A673 (cell line): ENCODE data around the gene SLCO3A1.

Experiments
- CTCF ChIP-seq: fragments of 300-800, 200-600 bp; sonication (generic); conservative IDR thresholded peaks from 2 replicates; pipeline ENCODE4 v1.5.1; 2017; ENCODE audit warnings: low read depth, mild to moderate bottlenecking, antibody characterized with exemption, low read length, moderate library complexity, mixed read lengths
- EZH2 ChIP-seq: fragments of 200-600 bp; sonication (generic); IDR thresholded peaks from 2 replicates; pipeline ENCODE4 v1.6.1; 2017; ENCODE audit warnings: borderline replicate concordance, low read depth, mild to moderate bottlenecking, mixed read lengths, antibody characterized with exemption, low read length; ENCODE audit not compliant: poor library complexity, severe bottlenecking

GRCh38 chr15:91954292-91954691, 100.8 kb downstream of the SLCO3A1 start:
- no peak for TF ChIP-seq CTCF
- TF ChIP-seq EZH2 = no peak
